DND-41 (cell line): ENCODE measurements around the gene SLAMF8.

ENCODE experiments used
- EZH2 ChIP-seq: IDR thresholded peaks from 3 replicates; pipeline ENCODE4 v1.6.1; 2012; ENCODE audit warnings: borderline replicate concordance, low read depth, mild to moderate bottlenecking, moderate library complexity, low read length, inconsistent platforms; ENCODE audit not compliant: severe bottlenecking
- TF ChIP-seq, protein P1 (sequence below): IDR thresholded peaks from 2 replicates; pipeline ENCODE4 v1.5.1; 2012; ENCODE audit warnings: borderline replicate concordance, low read length, moderate library complexity, mild to moderate bottlenecking; ENCODE audit not compliant: poor library complexity, severe bottlenecking; ENCODE audit errors: extremely low read depth

DNA sequence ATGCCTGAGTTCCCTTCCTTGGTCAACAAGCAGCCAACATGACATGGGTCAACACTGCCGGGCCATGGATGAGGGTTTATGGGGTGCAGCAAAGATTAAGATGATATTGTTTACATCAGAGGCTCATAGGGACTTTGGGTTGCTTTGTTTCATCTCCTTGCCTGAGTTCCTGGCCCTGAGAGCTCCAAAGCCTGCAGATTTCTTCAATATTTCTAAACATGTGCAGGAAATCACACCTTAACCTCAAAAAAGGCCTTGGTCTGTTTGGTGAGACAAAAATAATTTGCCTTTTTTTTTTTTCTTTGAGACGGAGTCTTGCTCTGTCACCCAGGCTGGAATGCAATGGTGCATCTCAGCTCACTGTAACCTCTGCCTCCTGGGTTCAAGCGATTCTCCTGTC is 876 bp downstream of the SLAMF8 start:
- TF ChIP-seq, protein P1, sequence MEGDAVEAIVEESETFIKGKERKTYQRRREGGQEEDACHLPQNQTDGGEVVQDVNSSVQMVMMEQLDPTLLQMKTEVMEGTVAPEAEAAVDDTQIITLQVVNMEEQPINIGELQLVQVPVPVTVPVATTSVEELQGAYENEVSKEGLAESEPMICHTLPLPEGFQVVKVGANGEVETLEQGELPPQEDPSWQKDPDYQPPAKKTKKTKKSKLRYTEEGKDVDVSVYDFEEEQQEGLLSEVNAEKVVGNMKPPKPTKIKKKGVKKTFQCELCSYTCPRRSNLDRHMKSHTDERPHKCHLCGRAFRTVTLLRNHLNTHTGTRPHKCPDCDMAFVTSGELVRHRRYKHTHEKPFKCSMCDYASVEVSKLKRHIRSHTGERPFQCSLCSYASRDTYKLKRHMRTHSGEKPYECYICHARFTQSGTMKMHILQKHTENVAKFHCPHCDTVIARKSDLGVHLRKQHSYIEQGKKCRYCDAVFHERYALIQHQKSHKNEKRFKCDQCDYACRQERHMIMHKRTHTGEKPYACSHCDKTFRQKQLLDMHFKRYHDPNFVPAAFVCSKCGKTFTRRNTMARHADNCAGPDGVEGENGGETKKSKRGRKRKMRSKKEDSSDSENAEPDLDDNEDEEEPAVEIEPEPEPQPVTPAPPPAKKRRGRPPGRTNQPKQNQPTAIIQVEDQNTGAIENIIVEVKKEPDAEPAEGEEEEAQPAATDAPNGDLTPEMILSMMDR, result no peak
- TF ChIP-seq EZH2, result no peak
